GM18519 (cell line): ENCODE data around the gene TTYH1.
"Not testable (repeated sequence)": the region's sequence is repeated elsewhere in the genome, so short reads cannot be mapped to it uniquely, and the experiment has no call there.

Experiments
- ATAC-seq: cut with Tn5 transposase; IDR thresholded peaks from one replicate; pipeline ENCODE4 v1.9.1; 2021; ENCODE audit warnings: mild to moderate bottlenecking, moderate library complexity; ENCODE audit not compliant: unreplicated experiment, low FRiP score

TTYH1 gene

GRCh38 chr19:54457773-54458647, 42.7 kb downstream of the TTYH1 start:
- ATAC-seq: no peak

- ATAC-seq: no peak
Observed at GRCh38 chr19:54458648-54459281, 43.5 kb downstream of the TTYH1 start.

GRCh38 chr19:54459282-54460229, 44.3 kb downstream of the TTYH1 start:
- no peak for ATAC-seq

- no peak for ATAC-seq
Observed at GRCh38 chr19:54460230-54461005, 45.2 kb downstream of the TTYH1 start.

GRCh38 chr19:54461210-54461609, 45.9 kb downstream of the TTYH1 start:
- ATAC-seq: no peak

GRCh38 chr19:54461613-54462012, 46.3 kb downstream of the TTYH1 start:
- no peak for ATAC-seq

GRCh38 chr19:54462047-54462654, 46.9 kb downstream of the TTYH1 start:
- ATAC-seq: no peak

GRCh38 chr19:54462655-54463530, 47.6 kb downstream of the TTYH1 start:
- peak; percentile 5 for ATAC-seq

GRCh38 chr19:54463531-54464043, 48.3 kb downstream of the TTYH1 start, which contains the start of gene LENG9:
Gene LENG9, minus strand, starts transcription at chr19:54463778. Its CDS starts 252 bp downstream, at chr19:54463526.
- ATAC-seq: peak; percentile 40

- peak; percentile 21 for ATAC-seq
Observed at GRCh38 chr19:54464044-54464629, 48.9 kb downstream of the TTYH1 start.

- peak; percentile 23 for ATAC-seq
Observed at GRCh38 chr19:54464630-54465425, 49.6 kb downstream of the TTYH1 start.

GRCh38 chr19:54465426-54466109, 50.3 kb downstream of the TTYH1 start:
- ATAC-seq: no peak

- ATAC-seq: not testable (repeated sequence)
Observed at GRCh38 chr19:54466110-54466480, 50.8 kb downstream of the TTYH1 start.

GRCh38 chr19:54469496-54469934, 54.3 kb downstream of the TTYH1 start:
- ATAC-seq: no peak

- ATAC-seq: no peak
Observed at GRCh38 chr19:54470276-54470887, 55.1 kb downstream of the TTYH1 start.
